ENCODE results near the gene RNF180. TPM values are rescaled to one million over a fixed set of nuclear protein-coding genes. Genes with fewer than 3 reads are reported as not detected.

Gene RNF180
- polyA plus RNA-seq, 2 of the 4 experiments (the other 2 are of a cell fraction): 0.14 to 0.50 TPM

- DNase-seq (ENCODE audit: low read depth in 1 of 2, low spot score in 1 of 2) (no peak), FAIRE-seq (no peak), ATAC-seq (no peak)
- H3K27ac ChIP-seq: no peak overlapping the region
- CTCF ChIA-PET: no interaction called here
- H3K4me3 ChIP-seq: no peak overlapping the region
- TF ChIP-seq SMC3 (IDR thresholded peaks at IDR 0.05) (no peak), NPAS2 (CRISPR knock-in tag; IDR thresholded peaks at IDR 0.05; ENCODE audit: borderline replicate concordance) (no peak), GATA3 (IDR thresholded peaks at IDR 0.05; ENCODE audit: borderline replicate concordance) (no peak), TFCP2L1 (CRISPR knock-in tag; IDR thresholded peaks at IDR 0.05) (no peak), HOXB13 (CRISPR knock-in tag; IDR thresholded peaks at IDR 0.05; ENCODE audit: low read depth) (no peak), USF2 (IDR thresholded peaks at IDR 0.05) (no peak), ZSCAN20 (CRISPR knock-in tag; IDR thresholded peaks at IDR 0.05) (no peak), JUN (IDR thresholded peaks at IDR 0.05) (no peak), HOXA7 (CRISPR knock-in tag; IDR thresholded peaks at IDR 0.05) (no peak), TP53 (CRISPR knock-in tag; IDR thresholded peaks at IDR 0.05) (no peak), FOSB (CRISPR knock-in tag; IDR thresholded peaks at IDR 0.05) (no peak), PBX3 (IDR thresholded peaks at IDR 0.05) (no peak)
- H3K4me2 ChIP-seq: no peak overlapping the region
- H3K9me3 ChIP-seq: no peaks in the 10 kb centered on the region
- POLR2A ChIA-PET: no interaction called here
- H3K4me1 ChIP-seq: no peaks in the 10 kb centered on the region
- WGBS (ENCODE audit: missing lambda C conversion rate): 5% methylated on average over 1 of the region's 1 CpG
These were observed 107.6 kb downstream of the RNF180 start for GRCh38 chr5:64273276-64273675.

- TF ChIP-seq RCOR1 (IDR thresholded peaks at IDR 0.05; ENCODE audit: low read depth, low read length) (no peak), ATOH8 (CRISPR knock-in tag; IDR thresholded peaks at IDR 0.05; ENCODE audit: low read depth) (no peak), NFE2L2 (conservative IDR thresholded peaks at IDR 0.05; ENCODE audit: low read length) (no peak), JUNB (IDR thresholded peaks at IDR 0.05) (no peak), BCL3 (IDR thresholded peaks at IDR 0.05) (no peak), POLR2AphosphoS2 (conservative IDR thresholded peaks at IDR 0.05; ENCODE audit: low read length) (no peak), HOXB13 (CRISPR knock-in tag; IDR thresholded peaks at IDR 0.05; ENCODE audit: low read depth) (no peak), RFX5 (IDR thresholded peaks at IDR 0.05) (no peak), USF2 (IDR thresholded peaks at IDR 0.05) (no peak), KDM5A (IDR thresholded peaks at IDR 0.05) (no peak), HES2 (IDR thresholded peaks at IDR 0.05) (no peak), RARB (CRISPR knock-in tag; IDR thresholded peaks at IDR 0.05) (no peak), ELK1 (IDR thresholded peaks at IDR 0.05; ENCODE audit: low read depth, low read length) (no peak)
- DNase-seq (ENCODE audit: low read depth in 1 of 2, low spot score in 1 of 2): no peak
- ChIA-PET POLR2A (no interaction called here), CTCF (no interaction called here)
- 17% methylated on average over 7 of the region's 8 CpGs for WGBS (ENCODE audit: missing lambda C conversion rate)
- H3K4me2 ChIP-seq: no peak overlapping the region
- H3K27ac ChIP-seq: no peak overlapping the region
- no peaks in the 10 kb centered on the region for H3K9me3 ChIP-seq
- no peak overlapping the region for H3K4me3 ChIP-seq
- no peaks in the 10 kb centered on the region for H3K4me1 ChIP-seq
- no peak for ATAC-seq
- FAIRE-seq: no peak
These were observed 119.8 kb downstream of the RNF180 start for GRCh38 chr5:64285188-64286130.

Data from A549 (cell line).